GM20431 (cell line): ENCODE results near the gene STAP1.
"Not testable (repeated sequence)": the region's sequence is repeated elsewhere in the genome, so short reads cannot be mapped to it uniquely, and the experiment has no call there.

Experiments used
- in situ Hi-C: fragments of 300-500 bp; cut with MseI, MboI; formaldehyde crosslinking; loops from one replicate; pipeline ENCODE4 v1.15.0; 2020; ENCODE audit warnings: low sequenced_read_pairs; ENCODE audit not compliant: unreplicated experiment

The STAP1 gene, protein sequence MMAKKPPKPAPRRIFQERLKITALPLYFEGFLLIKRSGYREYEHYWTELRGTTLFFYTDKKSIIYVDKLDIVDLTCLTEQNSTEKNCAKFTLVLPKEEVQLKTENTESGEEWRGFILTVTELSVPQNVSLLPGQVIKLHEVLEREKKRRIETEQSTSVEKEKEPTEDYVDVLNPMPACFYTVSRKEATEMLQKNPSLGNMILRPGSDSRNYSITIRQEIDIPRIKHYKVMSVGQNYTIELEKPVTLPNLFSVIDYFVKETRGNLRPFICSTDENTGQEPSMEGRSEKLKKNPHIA

DNA sequence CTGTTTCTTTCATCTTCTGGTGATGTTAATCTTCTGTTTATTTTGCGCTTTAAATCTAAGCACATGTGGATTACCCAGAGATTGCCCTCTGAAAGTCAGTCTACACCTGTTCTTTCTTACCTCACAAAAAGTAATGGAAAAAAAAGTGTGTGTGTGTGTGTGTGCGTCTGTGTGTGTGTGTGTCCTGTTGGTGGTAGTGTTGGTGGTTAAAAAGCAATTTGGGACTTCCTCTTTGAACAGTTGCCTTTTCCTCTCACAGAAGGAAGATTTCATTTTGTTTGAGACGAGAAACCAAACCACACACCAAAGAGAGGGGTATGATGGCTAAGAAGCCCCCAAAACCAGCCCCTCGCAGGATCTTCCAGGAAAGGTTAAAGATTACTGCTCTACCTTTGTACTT lies at the start of gene STAP1:
STAP1 (plus strand) TSS at position 235 of the 400 bp plus-strand sequence; CDS start at position 318, 83 bp downstream.
- in situ Hi-C loops, result no loop called here

DNA sequence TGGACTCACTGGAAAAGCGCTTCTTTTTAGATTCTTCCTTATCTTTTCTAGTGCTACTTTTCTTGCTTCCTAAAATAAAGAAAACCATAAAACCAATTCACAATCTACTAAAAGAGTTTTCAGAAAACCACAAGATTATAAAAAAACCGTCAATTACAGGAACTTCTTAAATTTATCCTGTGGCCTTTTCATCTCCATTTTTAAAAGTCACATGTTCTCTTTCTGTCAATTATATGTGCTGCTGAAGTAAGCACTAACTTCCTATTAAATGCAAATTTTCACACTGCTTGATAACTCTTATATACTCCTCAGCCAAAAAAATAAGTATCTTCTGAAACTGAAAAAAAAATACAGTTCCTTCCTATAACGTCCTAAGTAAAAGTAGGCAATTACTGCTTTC lies 46.0 kb upstream of the STAP1 start:
- in situ Hi-C loops, result no loop called here

DNA sequence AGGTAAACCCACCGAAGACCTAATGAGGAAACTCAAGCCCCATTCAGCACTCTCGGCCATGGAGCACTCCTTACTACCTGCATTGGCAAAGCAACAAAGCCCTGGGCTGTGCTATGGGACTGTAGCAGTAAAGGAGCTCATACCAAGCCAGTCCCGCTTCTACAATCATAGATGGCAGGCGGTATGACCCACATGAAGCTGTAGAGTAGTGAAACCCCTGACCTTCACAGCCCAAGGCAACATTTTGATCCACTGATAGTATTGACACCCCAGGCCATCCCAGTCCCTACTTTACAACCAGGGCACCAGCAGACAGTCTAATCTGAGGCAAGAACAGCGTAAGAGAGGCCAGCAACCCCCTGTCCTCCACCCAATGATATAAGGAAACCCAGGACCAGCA lies 38.4 kb upstream of the STAP1 start:
- in situ Hi-C loops, result no loop called here

DNA sequence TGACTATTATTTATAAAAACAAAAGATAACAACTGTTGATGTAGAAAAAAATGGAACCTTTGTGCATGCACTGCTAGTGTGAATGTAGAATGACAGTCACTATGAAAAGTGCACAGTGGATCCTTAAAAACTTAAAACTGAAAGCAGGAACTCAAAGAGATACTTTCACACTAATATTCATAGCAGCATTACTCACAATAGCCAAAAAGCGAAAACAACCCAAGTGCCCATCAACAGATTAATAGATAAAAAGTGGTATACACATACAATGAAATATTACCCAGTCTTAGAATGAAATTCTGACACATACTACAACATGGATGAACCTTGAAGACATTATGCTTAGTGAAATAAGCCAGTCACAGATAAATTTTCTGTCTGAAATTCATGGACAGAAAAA lies 37.0 kb upstream of the STAP1 start:
- in situ Hi-C loops, result no loop called here

DNA sequence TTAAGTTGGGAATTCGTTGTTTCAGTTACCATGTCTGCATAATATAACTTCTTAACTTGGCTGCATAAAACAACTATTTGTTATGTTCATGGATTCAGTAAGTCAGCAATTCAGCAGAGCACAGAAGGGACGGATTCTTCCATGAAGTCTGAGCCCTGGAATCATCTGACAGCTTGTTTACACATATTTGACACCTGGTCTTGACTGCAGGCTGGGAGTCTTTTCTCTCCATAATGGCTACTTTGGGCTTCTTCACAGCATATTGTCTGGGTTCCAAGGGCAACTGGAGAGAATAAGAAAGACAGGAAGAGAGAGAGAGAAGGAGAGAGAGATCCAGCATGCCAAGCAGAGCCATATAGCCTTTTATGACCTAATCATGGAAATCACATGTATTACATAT lies 36.3 kb upstream of the STAP1 start:
- in situ Hi-C loops, result no loop called here

DNA sequence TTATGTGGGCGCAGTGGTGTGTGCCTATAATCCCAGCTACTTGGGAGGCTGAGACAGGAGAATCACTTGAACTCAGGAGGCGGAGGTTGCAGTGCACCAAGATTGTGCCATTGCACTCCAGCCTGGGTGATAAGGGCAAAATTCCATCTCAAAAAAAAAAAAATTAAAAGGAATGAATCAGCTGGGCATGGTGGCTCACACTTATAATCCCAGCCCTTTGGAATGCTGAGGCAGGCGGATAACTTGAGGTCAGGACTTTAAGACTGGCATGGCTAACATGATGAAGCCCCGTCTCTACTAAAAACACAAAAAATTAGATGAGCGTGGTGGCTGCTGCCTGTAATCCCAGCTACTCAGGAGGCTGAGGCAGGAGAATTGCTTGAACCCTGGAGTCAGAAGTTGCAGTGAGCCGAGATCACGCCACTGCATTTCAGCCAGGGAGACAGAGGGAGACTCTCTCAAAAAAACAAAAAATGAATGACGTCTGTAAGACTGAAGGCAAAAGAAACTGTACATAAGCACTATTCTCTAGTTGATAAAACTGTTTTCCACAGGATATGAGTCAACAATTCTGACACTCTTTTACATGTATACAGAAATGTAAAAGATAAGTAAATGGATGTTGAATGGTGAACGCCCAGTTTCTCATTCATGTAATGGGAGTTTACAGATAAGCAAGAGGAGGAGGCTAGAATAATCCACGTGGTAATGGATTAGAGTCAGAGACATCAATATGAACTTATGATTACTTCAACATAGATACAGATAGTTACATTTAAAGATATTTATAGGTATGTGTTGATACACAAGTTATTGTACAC lies 35.5 kb upstream of the STAP1 start:
- in situ Hi-C loops, result no loop called here

DNA sequence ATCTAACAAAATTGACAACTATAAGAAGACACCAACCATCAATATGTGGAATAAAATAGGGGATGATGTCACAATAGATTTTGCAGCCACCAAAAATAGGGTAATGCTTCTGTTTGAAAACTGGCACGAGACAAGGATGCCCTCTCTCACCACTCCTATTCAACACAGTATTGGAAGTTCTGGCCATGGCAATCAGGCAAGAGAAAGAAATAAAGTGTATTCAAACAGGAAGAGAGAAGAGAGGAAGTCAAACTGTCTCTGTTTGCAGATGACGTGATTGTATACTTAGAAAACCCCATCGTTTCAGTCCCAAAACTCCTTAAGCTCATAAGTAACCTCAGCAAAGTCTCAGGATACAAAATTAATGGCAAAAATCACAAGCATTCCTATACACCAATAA lies 34.4 kb upstream of the STAP1 start:
- in situ Hi-C loops, result not testable (repeated sequence)

DNA sequence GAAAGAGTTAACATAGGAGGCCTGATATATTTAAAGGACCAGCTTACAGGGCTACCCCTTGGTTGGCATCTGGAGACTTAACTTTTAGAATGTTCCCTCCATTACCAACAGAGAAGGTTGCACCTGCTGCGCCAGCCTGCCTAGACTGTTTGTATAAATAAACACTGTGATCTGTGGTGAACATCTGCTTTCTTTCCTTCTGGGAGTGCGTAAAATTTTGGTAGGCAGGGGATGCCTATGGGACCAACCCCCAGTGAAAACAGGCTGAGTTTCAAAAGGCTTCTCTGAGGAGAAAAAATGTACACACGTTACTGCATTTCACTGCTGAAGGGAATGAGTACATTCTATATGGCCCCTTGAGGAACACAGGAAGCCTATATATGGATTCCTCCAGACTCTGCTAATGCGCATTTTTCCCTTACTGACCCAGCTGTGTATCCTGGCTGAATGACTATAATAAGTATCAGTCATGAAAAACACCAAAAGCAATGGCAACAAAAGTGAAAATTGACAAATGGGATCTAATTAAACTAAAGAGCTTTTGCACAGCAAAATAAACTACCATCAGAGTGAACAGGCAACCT lies 27.1 kb upstream of the STAP1 start:
- in situ Hi-C loops, result loop anchor here (25.0 kb wide), 1 partner anchor 381 kb away; no protein-coding TSS in a partner anchor

DNA sequence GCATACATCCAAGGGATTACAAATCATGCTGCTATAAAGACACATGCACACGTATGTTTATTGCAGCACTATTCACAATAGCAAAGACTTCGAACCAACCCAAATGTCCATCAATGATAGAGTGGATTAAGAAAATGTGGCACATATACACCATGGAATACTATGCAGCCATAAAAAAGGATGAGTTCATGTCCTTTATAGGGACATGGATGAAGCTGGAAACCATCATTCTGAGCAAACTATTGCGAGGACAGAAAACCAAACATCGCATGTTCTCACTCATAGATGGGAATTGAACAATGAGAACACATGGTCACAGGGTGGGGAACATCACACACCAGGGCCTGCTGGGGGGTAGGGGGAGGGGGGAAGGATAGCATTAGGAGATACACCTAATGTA lies 26.1 kb upstream of the STAP1 start:
- in situ Hi-C loops, result loop anchor here (25.0 kb wide), 1 partner anchor 380 kb away; no protein-coding TSS in a partner anchor

DNA sequence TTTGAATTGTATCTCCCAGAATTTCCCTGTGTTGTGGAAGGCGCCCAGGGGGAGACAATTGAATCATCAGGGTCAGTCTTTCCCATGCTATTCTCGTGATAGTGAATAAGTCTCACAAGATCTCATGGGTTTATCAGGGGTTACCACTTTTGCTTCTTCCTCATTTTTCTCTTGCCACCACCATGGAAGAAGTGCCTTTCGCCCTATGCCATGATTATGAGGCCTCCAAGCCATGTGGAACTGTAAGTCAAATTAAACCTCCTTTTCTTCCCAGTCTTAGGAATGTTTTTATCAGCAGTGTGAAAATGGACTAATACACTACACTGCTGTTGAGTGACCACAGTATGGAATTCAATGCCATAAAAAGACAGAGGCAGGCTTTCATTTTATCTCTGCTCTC lies 25.4 kb upstream of the STAP1 start:
- in situ Hi-C loops, result loop anchor here (25.0 kb wide), 1 partner anchor 379 kb away; no protein-coding TSS in a partner anchor

DNA sequence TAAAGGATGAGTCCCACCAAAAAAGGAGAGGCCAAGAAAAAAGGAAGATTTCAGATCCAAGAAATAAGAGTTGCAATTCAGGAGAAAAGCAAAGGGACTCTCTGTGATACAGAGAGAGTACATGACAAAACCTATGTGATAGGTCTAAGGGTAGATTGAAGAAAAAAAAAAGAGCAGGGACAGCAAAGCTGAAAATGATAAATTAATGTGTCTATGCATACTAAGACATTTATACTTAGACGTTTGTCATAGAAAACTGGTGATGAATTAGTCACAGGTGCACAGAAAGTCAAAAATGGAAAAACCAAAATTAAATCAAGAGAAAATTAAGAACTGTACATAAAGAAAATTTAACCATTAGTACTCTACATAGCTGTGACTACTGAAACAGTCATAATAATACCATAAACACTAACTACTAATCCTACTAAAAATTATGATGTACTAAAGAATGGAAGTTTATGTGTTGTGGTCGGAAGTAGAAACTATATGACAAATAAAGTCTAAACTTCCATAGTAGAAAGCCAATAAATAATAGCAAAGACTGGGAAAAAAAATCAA lies 23.2 kb upstream of the STAP1 start:
- in situ Hi-C loops, result loop anchor here (25.0 kb wide), 1 partner anchor 377 kb away; no protein-coding TSS in a partner anchor

DNA sequence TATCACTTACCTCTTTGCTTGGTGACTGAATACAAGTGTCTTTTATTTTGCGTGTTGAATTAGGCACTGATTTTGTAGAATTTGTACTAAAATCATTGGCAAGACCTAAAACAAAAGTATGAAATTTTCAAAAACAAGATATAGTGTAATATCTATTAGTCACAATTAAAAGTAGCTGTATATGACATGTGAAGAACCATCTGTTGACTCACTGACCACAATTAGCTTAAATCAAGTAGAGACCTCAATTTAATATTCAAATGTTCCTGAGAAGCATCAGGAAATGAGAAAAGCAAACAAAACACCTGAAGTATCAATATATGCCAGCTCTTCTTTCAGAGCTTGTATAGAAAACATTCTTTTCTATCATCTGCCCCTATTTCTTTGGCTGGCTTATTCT lies 18.7 kb upstream of the STAP1 start:
- in situ Hi-C loops, result loop anchor here (25.0 kb wide), 1 partner anchor 372 kb away; no protein-coding TSS in a partner anchor

DNA sequence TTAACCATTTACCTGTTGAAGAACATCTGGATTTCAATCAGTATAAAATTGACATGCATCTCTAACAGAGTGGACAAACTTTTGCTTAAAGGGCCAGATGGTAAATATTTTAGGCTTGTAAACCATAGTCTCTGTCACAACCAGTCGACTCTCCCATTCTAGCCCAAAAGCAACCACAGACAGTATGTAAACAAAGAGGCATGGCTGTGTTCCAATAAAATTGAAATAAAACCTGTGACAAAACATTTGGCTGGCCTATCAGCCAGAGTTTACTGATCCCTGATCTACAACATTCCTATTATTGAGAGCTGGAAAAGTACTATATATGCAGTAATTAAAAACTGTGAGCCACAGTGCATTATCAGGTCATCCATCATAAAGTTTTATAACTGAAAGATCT lies 16.5 kb upstream of the STAP1 start:
- in situ Hi-C loops, result loop anchor here (25.0 kb wide), 1 partner anchor 370 kb away; no protein-coding TSS in a partner anchor

DNA sequence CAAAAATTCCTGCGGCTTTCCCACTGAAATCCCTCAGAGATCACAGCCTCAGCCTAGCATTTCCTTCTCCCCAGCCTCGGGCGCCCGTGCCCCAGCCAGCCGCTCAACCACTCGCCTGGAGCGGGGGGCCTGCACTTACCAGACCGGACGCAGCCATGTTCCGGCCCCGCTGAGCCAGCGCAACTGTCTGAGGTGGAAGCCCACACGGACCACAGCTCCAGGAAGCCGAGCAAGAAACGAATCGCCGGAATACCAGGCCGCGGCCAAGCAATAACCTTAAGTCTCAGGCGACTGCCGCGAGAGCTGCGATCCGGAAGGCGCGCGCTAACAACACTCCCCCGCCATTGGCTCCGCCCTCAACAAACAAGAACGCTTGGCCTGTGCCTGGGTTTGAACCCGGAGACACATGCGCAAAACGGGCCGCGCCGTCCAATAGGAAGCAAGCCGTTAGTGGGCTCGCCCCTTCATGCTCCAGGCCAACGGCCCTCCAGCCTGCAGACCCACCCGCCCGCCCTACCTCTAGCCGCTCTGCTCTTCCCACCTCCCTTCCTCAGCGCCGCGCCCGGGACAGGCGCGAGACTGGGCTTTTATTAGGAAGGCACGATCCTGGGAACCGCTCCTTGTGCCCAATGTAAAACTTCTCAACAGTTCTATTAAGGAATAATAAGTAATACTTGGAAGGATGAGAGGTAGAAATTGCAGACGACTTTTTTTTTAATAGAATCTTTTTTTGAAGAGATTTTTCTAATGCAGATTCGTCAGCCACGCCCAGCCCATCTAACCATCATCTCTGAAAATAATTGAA lies 13.1 kb upstream of the STAP1 start, which contains the start of gene CENPC:
CENPC (minus strand) TSS at position 305 of the 805 bp plus-strand sequence; CDS start at position 157, 148 bp downstream.
- in situ Hi-C loops, result loop anchor here (25.0 kb wide), 1 partner anchor 367 kb away; no protein-coding TSS in a partner anchor

DNA sequence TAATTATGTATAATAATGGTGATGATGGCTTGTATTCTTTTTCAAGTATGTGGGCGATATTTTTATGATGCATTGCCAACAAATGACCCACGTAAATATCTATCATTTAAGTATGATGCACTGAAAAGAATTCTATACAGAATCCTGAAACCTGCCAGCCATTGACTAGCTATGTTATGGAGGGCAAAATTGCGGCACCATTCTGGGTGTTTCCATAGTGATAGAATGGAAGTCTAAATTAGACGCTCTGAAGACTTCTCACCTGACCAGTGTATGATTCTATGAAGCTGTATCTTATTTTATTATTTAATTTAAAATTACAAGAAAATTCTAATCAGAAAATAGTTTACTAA lies 12.5 kb upstream of the STAP1 start:
- in situ Hi-C loops, result loop anchor here (25.0 kb wide), 1 partner anchor 366 kb away; no protein-coding TSS in a partner anchor

DNA sequence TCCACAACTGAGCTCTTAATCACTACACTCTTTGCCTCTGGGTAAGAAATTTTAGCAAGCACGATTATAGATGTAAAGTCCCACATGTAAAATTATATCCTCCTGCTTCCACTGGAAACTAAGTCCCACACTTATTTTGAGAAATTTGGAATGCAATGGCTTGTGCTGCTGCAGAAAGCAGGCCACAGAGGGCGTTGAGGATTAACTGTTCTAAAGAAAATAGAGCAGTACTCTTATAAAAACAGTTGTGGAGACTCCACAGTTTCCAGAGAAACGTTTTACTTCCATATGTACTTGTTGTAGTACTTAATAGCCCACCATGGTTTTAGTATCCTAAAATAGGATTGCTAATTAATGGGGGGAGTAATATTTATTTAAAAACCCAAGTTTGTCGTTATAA lies 11.6 kb upstream of the STAP1 start:
- in situ Hi-C loops, result loop anchor here (25.0 kb wide), 1 partner anchor 365 kb away; no protein-coding TSS in a partner anchor

DNA sequence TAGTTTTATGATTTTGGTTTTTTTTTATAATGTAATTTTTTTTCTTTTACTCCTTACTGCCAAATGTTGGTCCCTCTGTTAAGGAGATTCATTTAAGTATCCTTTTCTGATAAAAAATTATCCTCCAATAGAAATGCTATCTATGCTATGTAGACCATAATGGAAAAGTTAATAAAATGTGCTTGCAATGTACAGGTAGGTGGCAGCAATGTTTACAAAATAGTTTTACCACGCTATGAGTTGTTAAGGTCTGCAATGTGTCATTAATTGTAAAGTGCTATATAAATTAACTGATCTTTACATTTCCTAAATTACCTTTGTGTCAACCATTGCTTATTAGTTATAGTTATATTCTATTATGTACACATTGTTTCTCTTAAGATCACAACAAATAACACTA lies 9.4 kb upstream of the STAP1 start:
- in situ Hi-C loops, result loop anchor here (25.0 kb wide), 1 partner anchor 363 kb away; no protein-coding TSS in a partner anchor

DNA sequence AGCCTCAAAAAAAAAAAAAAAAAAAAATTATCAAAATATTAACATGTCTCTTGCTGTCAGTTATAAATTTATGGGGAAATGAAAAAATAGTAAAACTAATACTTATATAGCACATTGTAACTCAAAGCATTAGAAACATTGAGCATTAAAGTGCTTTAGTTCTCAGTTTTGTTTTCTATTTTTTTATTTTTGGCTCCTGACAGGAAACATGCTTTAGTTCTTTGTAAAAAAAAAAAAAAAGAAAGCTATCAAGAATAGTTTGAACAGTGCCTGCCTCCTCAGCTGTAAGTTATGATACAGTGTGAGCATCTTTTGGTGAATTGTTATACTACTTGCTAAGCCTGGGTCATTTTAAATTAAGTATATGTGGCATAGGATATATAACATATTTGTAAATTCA lies 8.1 kb upstream of the STAP1 start:
- in situ Hi-C loops, result no loop called here

DNA sequence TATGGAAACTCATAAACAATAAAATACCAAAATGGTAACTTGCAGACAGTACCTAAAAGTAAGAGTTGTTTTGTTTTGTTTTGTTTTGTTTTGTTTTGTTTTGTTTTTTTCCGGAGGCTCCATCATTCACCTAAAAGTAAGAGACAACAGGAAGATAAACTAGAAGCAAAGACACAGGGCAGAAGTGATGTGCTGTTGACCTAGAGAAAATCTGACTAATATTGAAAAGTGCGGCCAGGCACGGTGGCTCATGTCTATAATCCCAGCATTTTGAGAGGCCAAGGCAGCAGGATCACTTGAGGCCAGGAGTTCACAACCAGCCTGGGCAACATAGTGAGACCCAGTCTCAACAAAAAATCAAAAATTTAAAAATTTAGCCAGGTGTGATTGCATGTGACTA lies 7.7 kb upstream of the STAP1 start:
- in situ Hi-C loops, result no loop called here
